Activated CD8-positive, alpha-beta memory T cell treated with anti-CD3 and anti-CD28 coated beads, Interleukin-2, amount 50 U/mL, for 24 hours (primary cell): ENCODE data around the gene VGF.
"Not testable (repeated sequence)": the region's sequence is repeated elsewhere in the genome, so short reads cannot be mapped to it uniquely, and the experiment has no call there.

Experiments
- DNase-seq: peaks from one replicate; pipeline ENCODE4 v3.0.0-alpha.2; 2020; ENCODE audit errors: extremely low read depth

VGF gene

GRCh38 chr7:101165075-101165957 lies at the start of gene VGF:
VGF (minus strand) TSS chr7:101165569; CDS start chr7:101164843, 726 bp downstream.
- DNase-seq, result peak; percentile 73

- DNase-seq, result no peak
These were observed 46.6 kb upstream of the VGF start for GRCh38 chr7:101212014-101212413.

DNA sequence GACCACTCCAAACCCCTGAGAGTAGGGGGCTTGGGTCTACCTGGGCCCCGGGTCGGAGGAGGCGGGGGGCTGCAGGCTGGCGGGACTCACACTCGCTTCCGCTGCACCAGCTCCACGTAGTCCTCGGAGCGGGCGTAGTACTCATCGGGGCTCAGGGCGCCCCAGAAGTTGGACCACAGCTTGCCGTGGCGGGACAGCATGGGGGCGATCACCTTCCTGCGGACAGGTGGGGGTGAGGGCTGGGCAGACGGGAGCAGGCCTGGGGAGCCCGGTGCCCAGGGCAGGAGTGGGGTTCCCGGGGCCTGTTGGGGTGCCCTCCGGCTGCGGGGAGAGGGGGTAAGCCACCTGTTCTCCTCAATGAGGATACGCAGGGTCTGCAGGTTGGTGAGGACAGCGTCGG lies 46.1 kb upstream of the VGF start:
- no peak for DNase-seq

- DNase-seq, result no peak
These were observed 44.8 kb upstream of the VGF start for GRCh38 chr7:101210143-101210542.

GRCh38 chr7:101208794-101209193 lies 43.4 kb upstream of the VGF start:
- no peak for DNase-seq

GRCh38 chr7:101207459-101207858 lies 42.1 kb upstream of the VGF start:
- DNase-seq, result no peak

DNA sequence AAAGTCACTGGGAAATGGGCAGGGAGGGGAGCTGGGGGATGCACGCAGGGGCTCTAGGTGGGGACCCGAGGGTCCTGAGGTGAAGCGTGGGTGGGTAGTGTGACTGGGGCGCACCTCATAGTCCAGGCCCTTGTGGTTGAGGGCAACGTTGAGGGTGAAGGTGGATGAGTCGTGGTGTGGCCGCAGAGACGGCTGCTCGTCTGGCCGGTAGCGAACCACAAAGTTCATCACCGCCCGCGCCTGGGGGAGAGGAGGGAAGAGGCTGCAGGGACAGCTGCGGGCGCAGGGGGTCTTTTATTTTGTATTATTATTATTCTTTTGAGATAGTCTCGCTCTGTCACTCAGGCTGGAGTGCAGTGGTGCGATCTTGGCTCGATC lies 41.3 kb upstream of the VGF start:
- DNase-seq, result no peak

DNA sequence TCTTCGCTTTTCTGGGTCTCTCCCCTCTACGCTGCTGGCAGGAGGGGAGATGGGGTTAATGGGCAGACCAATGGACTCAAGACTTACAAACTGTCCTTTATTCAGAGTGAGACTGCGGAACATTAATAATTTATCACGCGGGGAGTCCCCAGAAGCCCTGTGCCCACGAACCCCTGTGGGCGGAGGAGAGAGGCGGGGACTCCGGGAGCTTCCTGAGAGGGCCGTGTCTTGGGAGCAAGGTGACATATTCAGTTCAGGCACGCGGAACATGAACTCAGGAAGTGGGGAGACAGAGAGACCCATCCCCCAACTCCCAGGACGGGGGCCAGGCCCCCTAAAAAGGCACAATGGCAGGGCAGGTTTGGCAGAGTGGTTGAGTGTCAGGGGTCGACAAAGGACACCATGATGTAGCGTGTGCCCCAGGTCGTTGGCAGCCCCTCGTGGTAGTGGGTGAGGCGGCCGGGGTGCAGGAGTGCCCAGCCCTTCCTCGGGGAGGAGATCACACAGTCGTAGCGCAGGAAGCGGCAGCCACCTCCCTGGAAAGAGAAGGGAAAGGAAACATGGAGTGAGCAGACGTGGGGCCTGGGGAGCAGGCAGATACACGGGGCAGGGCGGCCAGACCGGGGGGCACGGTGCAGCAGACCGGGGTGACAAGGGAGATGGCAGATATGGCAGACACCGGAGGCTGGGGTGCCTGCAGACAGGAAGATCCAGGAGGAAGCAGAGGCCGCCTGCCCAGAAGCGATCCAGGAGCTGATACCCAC lies 40.7 kb upstream of the VGF start:
- DNase-seq, result no peak

DNA sequence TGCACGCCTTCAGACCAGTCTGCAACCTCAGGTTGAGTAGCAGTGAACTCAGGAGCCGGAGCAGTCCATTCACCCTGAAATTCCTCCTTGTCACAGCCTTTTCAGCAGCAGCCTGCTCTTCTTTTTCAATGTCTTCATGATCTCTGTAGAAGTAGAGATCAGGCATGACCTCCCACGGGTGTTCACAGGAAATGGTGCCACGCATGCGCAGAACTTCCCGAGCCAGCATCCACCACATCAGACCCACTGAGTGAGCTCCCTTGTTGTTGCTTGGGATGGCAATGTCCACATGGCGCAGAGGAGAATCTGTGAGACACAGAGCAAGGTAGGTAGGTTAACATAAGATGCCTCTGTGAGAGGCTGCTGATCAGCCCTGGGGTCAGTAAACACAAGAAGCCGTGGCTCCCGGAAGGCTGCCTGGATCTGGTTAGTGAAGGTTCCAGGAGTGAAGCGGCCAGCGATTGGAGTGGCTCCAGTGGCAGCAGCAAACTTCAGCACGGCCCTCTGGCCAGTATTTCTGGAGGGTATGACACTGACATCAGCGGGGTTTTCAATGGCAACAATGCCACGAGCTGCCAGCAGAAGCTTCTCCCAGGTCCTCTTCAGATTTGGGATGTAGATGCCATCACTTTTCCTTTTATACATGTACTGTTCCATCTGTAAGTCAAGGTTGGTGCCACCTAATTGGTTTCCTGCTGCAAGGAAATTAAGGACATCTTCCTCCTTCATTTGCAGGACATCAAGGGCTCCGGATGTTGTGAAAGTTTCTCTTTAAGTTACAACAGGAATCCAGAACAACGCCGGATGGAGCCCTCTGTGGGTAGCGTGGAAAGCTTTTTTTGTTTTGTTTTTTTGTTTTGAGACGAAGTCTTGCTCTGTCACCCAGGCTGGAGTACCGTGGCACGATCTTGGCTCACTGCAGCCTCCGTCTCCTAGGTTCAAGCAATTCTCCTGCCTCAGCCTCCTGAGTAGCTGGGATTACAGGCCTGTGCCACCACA lies 38.7 kb upstream of the VGF start:
- not testable (repeated sequence) for DNase-seq

GRCh38 chr7:101202603-101202918 lies 37.2 kb upstream of the VGF start:
- DNase-seq, result no peak

DNA sequence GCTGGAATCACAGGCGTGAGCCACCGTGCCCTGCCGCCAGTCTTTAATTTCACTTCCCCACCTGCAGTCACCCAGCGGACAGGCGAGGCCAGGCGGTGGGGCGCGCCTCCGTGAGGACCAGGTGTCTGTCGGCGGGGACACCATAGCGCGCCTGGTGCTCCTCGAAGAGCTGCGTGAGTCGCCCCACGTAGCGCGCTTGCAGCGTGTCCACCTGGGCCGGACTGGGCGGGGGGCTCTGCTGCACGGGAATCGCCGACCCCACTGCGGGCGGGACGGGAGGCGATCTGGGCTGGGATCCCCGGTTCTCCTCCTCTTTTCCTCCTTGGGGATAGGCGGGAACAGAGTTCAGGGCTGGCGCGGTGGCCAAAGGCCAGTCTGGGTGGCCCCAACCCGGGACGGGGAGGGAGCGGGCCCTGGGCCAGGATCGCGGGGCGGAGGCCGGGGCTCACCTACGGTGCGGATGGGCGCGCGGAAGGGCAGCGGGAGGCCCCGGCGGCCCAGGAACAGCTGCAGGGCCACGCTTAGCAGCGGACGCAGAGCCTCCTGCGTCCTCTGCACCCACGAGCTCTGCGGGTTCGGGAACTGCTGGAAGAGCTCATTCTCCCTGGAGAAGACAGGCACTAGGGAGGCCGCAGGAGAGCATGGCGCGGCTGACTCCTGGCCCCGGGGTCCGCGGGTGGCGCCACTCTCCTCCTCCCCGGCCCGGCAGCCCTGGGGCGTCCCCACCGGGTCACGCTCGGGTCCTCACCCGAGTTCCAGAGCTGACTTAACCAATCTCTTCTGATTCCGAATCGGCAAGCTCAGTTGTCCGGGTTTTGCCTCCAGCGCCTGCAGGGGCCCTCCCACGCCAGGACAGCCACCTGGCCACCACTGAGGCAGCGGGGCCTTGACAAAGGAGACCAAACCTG lies 36.6 kb upstream of the VGF start:
- DNase-seq, result no peak

GRCh38 chr7:101200862-101201599 lies 35.7 kb upstream of the VGF start, which contains the start of gene MOGAT3:
MOGAT3 (minus strand) TSS chr7:101201036; CDS start chr7:101200854, 182 bp downstream.
- no peak for DNase-seq

GRCh38 chr7:101200504-101200861 lies 35.1 kb upstream of the VGF start:
- DNase-seq, result no peak

GRCh38 chr7:101199522-101199921 lies 34.2 kb upstream of the VGF start:
- DNase-seq, result not testable (repeated sequence)

DNA sequence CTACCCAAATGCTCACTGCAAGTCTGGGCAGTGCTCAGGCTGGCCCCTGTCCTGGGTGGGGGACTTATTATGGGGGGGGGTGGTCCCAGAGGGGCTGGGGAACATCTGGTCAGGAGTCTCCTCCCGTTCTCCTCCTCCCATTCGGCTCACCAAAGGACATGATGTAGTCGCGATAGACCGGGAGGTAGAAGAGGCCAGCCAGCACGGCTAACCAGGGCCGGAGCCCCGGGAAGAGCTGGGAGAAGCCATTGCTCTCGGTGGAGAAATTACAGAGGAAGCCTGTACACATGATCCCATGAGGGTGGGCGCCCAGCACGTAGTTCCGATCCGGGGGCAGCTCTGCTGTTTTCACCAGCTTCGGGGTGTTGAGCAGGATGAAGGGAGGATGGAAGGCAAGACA lies 33.1 kb upstream of the VGF start:
- no peak for DNase-seq

DNA sequence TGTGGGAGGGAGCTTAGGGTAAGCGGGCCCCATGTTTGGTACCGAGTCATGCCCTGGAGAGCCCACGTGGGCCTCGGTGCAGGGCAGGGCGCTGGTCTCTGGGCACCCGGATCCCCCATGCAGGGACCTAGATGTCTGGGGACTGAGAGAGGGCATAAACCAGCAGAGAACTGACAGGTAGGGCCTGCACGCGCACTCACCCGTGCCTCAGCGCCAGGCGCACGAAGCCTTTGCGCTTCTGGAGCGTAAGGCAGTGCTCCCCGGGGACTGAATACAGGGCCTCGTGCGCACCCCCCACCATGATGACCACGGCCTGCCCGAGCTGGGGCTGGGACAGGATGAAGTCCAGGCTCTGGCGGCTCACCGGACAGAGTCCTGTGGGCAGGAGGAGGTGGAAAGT lies 32.6 kb upstream of the VGF start:
- DNase-seq, result no peak

DNA sequence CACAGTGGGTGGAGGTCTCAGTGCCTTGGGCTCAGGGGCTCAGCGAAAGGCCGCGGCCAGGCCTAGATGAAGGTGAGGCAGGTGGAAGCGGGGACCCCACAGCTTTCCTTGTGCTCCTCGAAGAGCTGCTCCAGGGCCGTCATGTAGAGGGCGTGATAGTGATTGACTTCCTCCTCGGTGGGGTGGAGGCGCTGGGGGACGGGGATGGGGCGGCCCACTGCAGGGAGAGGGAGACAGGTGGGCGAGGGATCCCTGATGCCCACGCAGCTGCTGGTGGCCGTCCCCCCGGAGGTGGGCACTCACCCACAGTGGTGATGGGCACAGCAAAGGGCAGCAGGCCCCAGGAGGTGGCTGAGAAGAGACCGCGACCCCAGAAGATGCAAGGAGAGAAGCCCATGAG lies 30.5 kb upstream of the VGF start:
- no peak for DNase-seq

DNA sequence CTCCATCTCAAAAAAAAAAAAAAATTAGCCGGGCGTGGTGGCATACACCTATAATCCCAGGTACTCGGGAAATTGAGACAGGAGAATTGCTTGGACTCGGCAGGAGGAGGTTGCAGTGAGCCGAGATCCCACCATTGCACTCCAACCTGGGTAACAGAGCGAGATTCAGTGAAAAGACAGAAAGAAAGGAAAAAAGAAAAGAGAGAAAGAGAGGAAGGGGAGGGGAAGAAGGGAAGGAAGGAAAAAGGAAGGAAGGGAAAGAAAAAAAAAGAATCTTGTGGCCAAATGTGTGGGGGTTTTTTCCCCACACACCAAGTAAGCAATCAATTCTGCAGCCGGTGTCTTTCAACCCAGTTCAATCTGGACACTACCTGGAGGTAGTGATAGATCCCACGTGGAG lies 23.7 kb upstream of the VGF start:
- no peak for DNase-seq

- no peak for DNase-seq
These were observed 21.6 kb upstream of the VGF start for GRCh38 chr7:101186844-101187428.

GRCh38 chr7:101186194-101186593 lies 20.8 kb upstream of the VGF start:
- no peak for DNase-seq
